Activated CD8-positive, alpha-beta memory T cell treated with anti-CD3 and anti-CD28 coated beads, Interleukin-2, amount 50 U/mL, for 24 hours (primary cell): ENCODE data around the gene NBPF26.
A peak's percentile ranks its signal among the peaks of the same experiment; 100 is the strongest.
"Not testable (repeated sequence)": the region's sequence is repeated elsewhere in the genome, so short reads cannot be mapped to it uniquely, and the experiment has no call there.

Experiments
- DNase-seq: peaks from one replicate; pipeline ENCODE4 v3.0.0-alpha.2; 2020; ENCODE audit errors: extremely low read depth

Gene NBPF26

DNA sequence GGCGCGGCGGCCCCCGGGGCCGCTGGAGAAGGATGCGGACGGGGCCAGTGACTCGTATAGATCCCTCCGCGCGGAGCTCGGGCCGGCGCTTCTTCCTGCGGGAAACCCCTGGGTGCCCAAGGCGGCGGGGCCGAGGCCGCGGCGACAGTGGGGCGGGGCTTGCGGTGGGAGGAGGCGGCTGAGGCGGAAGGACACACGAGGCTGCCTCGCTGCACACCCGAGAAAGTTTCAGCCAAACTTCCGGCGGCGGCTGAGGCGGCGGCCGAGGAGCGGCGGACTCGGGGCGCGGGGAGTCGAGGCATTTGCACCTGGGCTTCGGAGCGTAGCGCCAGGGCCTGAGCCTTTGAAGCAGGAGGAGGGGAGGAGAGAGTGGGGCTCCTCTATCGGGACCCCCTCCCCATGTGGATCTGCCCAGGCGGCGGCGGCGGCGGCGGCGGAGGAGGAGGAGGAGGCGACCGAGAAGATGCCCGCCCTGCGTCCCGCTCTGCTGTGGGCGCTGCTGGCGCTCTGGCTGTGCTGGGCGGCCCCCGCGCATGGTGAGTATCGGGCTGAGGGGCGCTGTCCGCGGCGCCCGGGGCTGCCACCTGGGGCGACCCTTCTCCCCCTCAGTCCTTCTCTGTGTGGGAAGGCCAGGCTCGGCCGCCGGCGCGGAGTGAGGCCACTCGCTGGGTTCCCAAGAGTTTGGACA, at the start of gene NBPF26:
Gene NBPF26, plus strand, starts transcription at position 231 of the 688 bp plus-strand sequence.
- DNase-seq, result peak; percentile 9

DNA sequence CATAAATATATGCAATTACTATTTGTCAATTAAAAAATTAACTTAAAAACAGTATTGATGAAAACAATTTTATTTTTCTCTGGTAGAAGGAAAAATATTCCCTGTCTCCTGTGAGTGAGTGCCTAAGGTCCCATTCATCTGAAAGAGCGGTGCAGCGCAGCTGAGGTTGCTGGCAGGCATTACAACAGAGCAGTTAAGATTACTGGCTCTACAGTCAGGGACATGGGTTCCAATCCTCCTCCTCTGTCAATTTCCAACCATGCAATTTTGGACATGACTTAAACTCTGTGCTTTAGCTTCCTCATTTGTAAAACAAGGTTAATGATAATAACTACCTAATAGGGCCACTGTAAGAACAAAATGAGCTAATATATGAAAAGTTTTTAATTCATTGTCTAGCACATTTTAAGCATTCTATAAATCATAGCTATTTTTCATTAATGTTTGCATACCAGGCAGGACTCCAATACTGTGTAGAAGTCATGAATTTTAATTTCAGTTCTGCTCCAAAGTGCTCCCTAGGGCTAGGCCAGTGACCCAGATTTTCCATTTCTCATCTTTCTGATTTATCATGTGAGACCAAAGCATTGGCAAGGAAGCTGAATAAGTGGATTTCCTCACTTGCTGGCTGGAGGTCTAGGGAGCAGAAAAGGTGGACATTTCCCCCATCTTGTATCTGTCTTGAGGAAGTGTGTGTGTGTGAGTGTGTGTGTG, 43.5 kb upstream of the NBPF26 start:
- DNase-seq, result not testable (repeated sequence)

GRCh38 chr1:120680938-120681337, 42.8 kb upstream of the NBPF26 start:
- not testable (repeated sequence) for DNase-seq

GRCh38 chr1:120684397-120684796, 39.3 kb upstream of the NBPF26 start:
- not testable (repeated sequence) for DNase-seq

GRCh38 chr1:120685622-120686021, 38.1 kb upstream of the NBPF26 start:
- DNase-seq, result not testable (repeated sequence)

- DNase-seq, result not testable (repeated sequence)
Measured at GRCh38 chr1:120687250-120687649, 36.5 kb upstream of the NBPF26 start.

DNA sequence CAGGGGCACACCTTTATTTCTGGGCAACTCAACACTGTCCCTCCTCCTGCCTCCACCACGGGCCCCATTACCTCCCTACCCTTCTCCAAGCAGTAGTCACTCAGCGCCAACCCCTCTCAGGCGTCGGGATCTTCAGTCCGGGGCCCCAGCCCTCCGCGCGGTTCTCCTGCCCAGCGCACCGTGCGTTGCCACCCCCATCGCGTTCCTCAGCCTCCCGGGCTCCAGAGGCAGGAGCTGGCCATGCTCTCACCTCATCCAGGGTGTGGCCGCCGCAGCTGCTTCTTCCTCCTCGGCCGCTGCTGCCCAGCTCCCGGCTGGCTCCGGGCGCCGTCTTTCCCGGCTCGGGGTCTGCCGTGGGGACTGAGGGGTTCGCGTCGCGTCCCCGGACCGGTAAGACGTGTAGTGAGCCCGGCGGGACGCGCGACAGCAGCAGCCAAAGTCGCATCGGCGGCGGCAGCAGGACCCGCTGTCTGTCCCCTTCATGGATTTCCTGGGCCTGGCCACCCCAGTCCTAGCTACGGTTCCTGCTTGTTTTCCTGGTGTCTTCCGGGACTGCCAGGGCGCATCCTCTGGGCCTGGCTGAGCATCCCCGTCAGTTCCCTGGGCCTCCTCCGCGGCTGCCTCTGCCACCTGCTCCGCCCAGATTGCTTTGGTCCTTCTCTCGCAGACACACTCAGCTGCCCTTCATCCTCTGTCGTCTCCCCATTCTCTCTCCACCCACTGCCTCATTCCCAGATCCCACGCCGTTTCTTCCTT, 22.8 kb upstream of the NBPF26 start:
- not testable (repeated sequence) for DNase-seq

GRCh38 chr1:120723358-120723714, 409 bp upstream of the NBPF26 start:
- not testable (repeated sequence) for DNase-seq

DNA sequence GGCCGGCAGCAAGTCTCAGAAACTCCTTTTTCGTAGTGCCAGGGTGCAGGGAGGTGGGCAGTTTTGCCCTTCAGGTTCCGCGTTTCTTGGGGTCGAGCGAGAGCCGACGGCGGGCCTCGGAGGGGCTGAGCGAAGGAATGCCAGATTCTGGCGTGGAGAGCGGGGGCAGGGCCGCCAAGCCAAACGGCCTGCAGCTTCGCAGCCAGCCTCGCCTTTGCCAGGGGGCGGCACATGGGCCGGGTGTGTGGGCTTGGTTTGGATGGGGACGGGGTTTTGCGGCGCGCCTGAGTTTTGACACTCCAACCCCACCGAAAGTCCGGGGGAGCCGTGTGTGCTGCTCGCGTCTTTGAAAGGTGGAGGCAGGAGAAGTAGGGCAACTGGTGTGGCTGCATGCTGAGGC, 762 bp downstream of the NBPF26 start:
- DNase-seq, result not testable (repeated sequence)

GRCh38 chr1:120728811-120729210, 5.1 kb downstream of the NBPF26 start:
- not testable (repeated sequence) for DNase-seq

GRCh38 chr1:120769090-120769489, 45.3 kb downstream of the NBPF26 start:
- DNase-seq, result not testable (repeated sequence)

DNA sequence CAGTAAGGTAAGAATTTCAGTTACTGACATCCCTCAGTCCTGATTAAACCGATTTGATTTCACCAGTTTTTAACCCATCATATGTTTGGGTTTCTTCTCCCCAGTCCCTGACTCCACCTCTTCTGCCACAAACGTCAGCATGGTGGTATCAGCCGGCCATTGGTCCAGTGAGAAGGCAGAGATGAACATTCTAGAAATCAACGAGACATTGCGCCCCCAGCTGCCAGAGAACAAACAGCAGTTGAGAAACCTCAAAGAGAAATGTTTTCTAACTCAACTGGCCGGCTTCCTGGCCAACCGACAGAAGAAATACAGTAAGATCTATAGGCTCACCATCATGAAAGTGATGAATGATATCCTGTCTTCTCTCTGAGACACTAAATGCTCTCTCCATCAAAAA, 81.7 kb downstream of the NBPF26 start:
- DNase-seq, result not testable (repeated sequence)

DNA sequence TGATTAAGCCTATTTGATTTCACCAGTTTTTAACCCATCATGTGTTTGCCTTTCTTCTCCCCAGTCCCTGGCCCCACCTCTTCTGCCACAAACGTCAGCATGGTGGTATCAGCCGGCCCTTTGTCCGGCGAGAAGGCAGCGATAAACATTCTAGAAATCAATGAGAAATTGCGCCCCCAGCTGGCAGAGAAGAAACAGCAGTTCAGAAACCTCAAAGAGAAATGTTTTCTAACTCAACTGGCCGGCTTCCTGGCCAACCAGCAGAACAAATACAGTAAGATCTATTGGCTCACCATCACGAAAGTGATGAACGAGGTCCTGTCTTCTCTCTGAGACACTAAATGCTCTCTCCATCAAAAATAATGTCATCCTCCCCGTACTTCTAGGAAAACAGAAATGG, 88.1 kb downstream of the NBPF26 start:
- DNase-seq, result not testable (repeated sequence)

- DNase-seq, result not testable (repeated sequence)
Measured at GRCh38 chr1:120825051-120825450, 101.3 kb downstream of the NBPF26 start.

- not testable (repeated sequence) for DNase-seq
Measured at GRCh38 chr1:120826623-120827022, 102.9 kb downstream of the NBPF26 start.

- not testable (repeated sequence) for DNase-seq
Measured at GRCh38 chr1:120844186-120844944, 120.6 kb downstream of the NBPF26 start.

DNA sequence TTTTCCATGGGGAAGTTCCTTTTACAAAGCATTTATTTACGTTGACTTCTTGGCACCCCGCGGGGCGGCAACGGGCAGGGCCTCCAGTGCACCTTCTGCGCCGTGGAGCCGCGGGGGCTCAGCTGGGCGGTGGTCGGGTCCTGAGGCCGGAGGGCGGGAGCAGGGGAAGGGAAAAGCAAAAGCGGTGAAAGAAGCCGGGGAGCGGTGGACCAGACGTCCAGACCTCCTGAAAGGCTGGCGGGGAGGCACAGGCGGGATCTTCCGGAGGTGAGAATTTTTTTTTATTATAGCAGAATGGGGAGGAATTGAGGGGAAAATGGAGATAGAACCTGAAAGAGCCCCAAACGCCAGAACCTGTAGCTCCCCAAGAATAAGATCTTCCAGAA, 121.2 kb downstream of the NBPF26 start:
- DNase-seq, result not testable (repeated sequence)

DNA sequence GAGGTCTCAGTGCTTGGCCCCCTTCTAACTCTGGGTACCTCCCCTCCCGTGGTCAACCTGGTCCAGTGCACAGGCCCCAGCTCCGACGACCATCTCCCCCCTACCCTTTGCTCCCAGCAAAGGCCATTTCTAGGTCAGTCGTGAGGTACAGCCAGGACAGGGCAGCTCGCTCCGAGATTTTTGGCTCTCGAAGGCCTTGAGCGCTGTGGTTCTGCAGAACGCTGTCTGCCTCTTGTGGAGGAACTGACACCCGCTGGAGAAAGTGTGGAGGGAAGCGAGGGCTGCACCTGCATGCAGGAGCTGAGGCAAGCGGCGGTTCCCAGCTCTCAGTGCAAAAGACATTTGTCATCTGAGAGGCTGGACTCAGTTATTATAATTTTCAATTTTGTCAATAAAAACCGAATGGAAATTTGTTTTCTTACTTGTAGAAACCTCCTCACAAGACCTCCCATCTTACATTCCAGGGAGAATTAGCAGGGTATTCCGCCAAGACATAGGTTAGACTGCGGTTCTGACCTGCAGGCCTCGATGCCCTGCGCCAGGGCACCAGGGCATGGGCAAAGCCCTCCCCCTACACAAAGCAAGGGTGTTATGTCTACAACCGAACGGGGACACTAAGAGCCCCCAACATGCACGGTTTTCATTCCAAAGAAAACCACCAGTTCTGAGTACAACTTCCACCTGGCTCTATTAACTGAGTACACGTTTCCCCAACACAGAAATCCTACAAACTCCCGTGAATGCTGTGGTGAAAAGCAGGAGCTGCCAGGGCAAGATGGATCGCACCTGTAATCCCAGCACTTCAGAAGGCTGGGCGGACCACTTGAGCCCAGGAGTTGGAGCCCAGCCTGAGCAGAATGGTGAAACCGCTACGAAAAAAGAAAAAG, 125.9 kb downstream of the NBPF26 start:
- not testable (repeated sequence) for DNase-seq

GRCh38 chr1:120850287-120850536, 126.5 kb downstream of the NBPF26 start:
- not testable (repeated sequence) for DNase-seq

GRCh38 chr1:120850537-120851421, 127.0 kb downstream of the NBPF26 start:
- DNase-seq, result not testable (repeated sequence)
